RWPE1 (cell line): ENCODE results near the gene AR.

Source experiments
- CTCF ChIA-PET: fragments of 350-600 bp; sonication (Branson Sonifier 250); formaldehyde crosslinking; extraction: SDS; loops from one replicate; lab custom pipeline; 2021; lab: Yijun Ruan, JAX
- POLR2A ChIA-PET: fragments of 400-600 bp; formaldehyde crosslinking; extraction: SDS; loops from one replicate; lab custom pipeline; 2020; ENCODE audit warnings: antibody characterized with exemption; ENCODE audit not compliant: low non-redundant PET; lab: Yijun Ruan, JAX
- DNase-seq: peaks from one replicate; pipeline ENCODE4 v3.0.0; 2012; ENCODE audit warnings: low spot score
- H3K27ac ChIP-seq: fragments of 450-650 bp; 2 replicates; pipeline ENCODE4 v1.5.1; 2017
- CTCF ChIP-seq: fragments of 450-650 bp; conservative IDR thresholded peaks from 2 replicates; pipeline ENCODE4 v1.5.1; 2017; ENCODE audit warnings: low read depth, mild to moderate bottlenecking

AR gene

GRCh38 chrX:67545036-67545821, 1.4 kb downstream of the AR start:
- no peak for TF ChIP-seq CTCF
- DNase-seq = no peak
- ChIA-PET CTCF (no interaction called here), POLR2A (no interaction called here)
- H3K27ac ChIP-seq = no peak overlapping the region

GRCh38 chrX:67545893-67546495, 2.2 kb downstream of the AR start:
- ChIA-PET CTCF (no interaction called here), POLR2A (no interaction called here)
- H3K27ac ChIP-seq = no peak overlapping the region
- TF ChIP-seq CTCF = no peak
- no peak for DNase-seq

GRCh38 chrX:67546496-67547423, 2.9 kb downstream of the AR start:
- no peak for DNase-seq
- no peak for TF ChIP-seq CTCF
- no peak overlapping the region for H3K27ac ChIP-seq
- CTCF ChIA-PET = no interaction called here
- POLR2A ChIA-PET = no interaction called here

GRCh38 chrX:67555578-67556203, 11.9 kb downstream of the AR start:
- DNase-seq = no peak
- peak; percentile 54 for TF ChIP-seq CTCF
- no peak overlapping the region for H3K27ac ChIP-seq
- CTCF ChIA-PET = no interaction called here
- POLR2A ChIA-PET = no interaction called here

GRCh38 chrX:67558267-67558666, 14.4 kb downstream of the AR start:
- ChIA-PET POLR2A (no interaction called here), CTCF (no interaction called here)
- TF ChIP-seq CTCF = no peak
- no peak for DNase-seq
- H3K27ac ChIP-seq = no peak overlapping the region
